C4-2B (cell line): Measurements from ENCODE around the gene BBC3.

ENCODE experiments used
- CTCF ChIP-seq: fragments of 450-650 bp; conservative IDR thresholded peaks from 2 replicates; pipeline ENCODE4 v1.5.1; 2017; ENCODE audit warnings: mild to moderate bottlenecking
- ZFX ChIP-seq: fragments of 450-650 bp; IDR thresholded peaks from 2 replicates; pipeline ENCODE4 v1.6.1; 2017

- TF ChIP-seq CTCF: no peak
- no peak for TF ChIP-seq ZFX
Observed at GRCh38 chr19:47255879-47256692, 25.1 kb upstream of the BBC3 start, which contains the start of gene CCDC9.
